ENCODE measurements around the gene EEF1AKMT1. TPM values are rescaled to one million over a fixed set of nuclear protein-coding genes. Genes with fewer than 3 reads are reported as not detected.
A peak's percentile ranks its signal among the peaks of the same experiment; 100 is the strongest.

The EEF1AKMT1 gene
- total and polyA plus RNA-seq, 8 donors: 9.6 to 15.9 (median 14.0) TPM

DNA sequence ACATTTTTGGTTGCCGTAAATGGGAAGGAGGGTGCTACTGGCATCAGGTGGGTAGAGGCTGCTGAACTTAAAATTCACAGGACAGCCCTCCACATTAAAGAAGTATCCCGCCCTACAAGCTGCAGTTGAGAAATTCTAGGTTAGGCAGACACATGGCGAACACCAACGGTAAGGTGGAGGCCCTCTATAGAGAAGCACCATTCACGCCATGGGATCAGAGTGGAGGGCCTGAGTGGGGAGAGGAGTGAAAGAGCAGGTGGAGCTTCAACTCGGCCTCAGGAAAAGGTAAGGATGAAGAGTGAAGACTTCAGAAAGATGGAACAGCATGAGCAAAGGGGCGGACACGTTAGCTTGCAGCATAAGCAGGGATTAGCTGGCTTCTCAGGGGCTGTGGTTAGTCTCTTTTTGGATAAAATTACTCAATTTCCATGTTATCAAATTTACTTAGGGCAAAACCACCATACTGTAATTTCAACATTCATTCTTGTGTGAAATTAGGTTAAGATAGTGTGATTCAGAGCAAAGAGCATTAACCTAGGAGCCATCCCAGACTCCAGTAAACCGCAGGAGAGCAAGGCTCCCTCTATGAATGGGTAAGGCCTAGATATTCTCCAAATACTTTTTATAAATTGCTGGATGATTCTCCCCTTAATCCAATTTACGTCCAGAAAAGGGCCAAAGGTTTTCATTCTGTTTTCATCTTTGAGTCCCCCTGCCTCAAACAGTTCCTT is 1.2 kb downstream of the EEF1AKMT1 start:
- ATAC-seq (no peak), DNase-seq (no peak)
- TF ChIP-seq, protein P1, sequence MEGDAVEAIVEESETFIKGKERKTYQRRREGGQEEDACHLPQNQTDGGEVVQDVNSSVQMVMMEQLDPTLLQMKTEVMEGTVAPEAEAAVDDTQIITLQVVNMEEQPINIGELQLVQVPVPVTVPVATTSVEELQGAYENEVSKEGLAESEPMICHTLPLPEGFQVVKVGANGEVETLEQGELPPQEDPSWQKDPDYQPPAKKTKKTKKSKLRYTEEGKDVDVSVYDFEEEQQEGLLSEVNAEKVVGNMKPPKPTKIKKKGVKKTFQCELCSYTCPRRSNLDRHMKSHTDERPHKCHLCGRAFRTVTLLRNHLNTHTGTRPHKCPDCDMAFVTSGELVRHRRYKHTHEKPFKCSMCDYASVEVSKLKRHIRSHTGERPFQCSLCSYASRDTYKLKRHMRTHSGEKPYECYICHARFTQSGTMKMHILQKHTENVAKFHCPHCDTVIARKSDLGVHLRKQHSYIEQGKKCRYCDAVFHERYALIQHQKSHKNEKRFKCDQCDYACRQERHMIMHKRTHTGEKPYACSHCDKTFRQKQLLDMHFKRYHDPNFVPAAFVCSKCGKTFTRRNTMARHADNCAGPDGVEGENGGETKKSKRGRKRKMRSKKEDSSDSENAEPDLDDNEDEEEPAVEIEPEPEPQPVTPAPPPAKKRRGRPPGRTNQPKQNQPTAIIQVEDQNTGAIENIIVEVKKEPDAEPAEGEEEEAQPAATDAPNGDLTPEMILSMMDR (IDR thresholded peaks at IDR 0.05): no peak
- intact Hi-C loops (cut with DNase I): no loop called here
- H3K27me3 ChIP-seq: no peaks in the 10 kb centered on the region
- peak overlapping the region; percentile 51 to 69 for H3K4me3 ChIP-seq
- peaks cover 7 to 13% of the 10 kb centered on the region in 2 donors for H3K4me1 ChIP-seq
- H3K27ac ChIP-seq: peak overlapping the region; percentile 90 to 93
- peaks cover 0 to 12% of the 10 kb centered on the region in 2 donors for H3K9me3 ChIP-seq
- peaks cover 0 to 9% of the 10 kb centered on the region in 2 donors for H3K36me3 ChIP-seq

DNA sequence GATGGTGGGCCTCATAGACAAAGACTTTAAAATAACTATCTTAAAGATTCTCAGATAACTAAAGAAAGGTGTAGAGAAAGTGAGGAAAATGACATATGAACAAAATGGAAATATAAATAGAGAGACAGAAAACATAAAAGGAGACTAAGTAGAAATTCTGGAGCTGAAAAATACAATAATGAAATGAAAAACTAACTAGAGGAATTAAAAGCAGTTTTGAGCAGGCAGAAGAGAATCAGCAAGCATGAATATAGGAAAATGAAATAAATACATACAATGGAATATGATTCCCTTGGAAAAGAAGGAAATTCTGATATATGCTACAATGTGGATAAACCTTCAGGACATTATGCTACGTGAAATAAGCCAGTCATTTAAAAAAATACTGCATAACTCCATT is 3.9 kb downstream of the EEF1AKMT1 start:
- H3K27ac ChIP-seq: no peak overlapping the region
- peaks cover 0 to 9% of the 10 kb centered on the region in 2 donors for H3K36me3 ChIP-seq
- DNase-seq (no peak), ATAC-seq (no peak)
- intact Hi-C loops (cut with DNase I): no loop called here
- TF ChIP-seq, protein P1 (IDR thresholded peaks at IDR 0.05): no peak
- no peak overlapping the region for H3K4me3 ChIP-seq
- H3K9me3 ChIP-seq: peaks cover 0 to 18% of the 10 kb centered on the region in 2 donors
- H3K4me1 ChIP-seq: peaks cover 7 to 13% of the 10 kb centered on the region in 2 donors
- H3K27me3 ChIP-seq: no peaks in the 10 kb centered on the region

DNA sequence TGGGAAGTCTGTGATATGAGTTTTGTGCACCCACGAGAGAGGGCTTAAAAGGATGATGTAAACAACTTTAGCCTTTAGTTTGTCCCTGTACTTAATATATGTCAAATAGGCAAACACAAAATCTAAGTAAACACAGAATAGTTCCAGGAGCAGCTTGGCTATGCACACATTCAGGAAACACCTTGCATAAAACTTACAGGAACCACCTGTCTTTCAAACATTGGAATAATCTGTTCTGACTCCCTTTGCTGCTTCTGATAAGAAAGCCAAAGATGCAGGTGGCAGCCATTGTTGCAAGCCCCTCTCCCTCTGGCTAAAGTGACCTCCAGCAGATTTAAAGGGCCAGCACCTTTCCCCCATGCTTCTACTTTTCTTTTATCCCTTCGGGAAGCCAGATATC is 4.7 kb downstream of the EEF1AKMT1 start:
- no peak overlapping the region for H3K4me3 ChIP-seq
- no peak for ATAC-seq
- H3K36me3 ChIP-seq: peaks cover 0 to 9% of the 10 kb centered on the region in 2 donors
- intact Hi-C loops (cut with DNase I): no loop called here
- H3K9me3 ChIP-seq: peaks cover 0 to 18% of the 10 kb centered on the region in 2 donors
- H3K27ac ChIP-seq: no peak overlapping the region
- H3K4me1 ChIP-seq: peaks cover 7 to 11% of the 10 kb centered on the region in 2 donors
- DNase-seq: peak in 1 of 4 donors; percentile 2
- H3K27me3 ChIP-seq: no peaks in the 10 kb centered on the region
- TF ChIP-seq, protein P1 (IDR thresholded peaks at IDR 0.05): no peak

DNA sequence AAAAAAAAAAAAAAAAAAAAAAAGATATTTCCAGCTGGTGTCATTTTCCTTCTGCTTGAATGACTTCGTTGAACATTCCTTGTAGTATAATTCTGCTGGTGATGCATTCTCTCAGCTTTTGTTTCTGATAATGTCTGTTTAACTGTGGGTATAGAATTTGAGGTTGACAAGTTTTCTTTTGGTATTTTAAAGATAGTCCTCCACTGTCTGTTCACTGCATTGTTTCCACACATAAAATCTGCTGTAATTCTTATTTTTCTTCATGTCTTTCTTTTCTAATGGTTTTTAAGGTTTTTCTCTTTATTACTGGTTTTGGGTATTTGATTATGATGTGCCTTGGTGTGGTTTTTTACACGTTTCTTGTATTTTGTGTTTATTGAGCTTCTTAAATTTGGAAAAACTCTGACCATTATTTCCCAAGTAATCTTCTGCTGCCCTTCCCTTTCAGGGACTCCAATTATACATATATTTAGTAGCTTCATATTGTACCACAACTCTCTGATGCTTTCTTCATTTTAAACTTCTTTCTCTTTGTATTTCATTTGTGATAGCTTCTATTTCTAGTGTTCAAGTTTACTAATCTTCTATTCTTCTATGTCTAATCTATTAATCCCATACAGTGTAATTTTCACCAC is 6.3 kb downstream of the EEF1AKMT1 start:
- Histone ChIP-seq H3K27ac (no peak overlapping the region), H3K9me3 (peaks cover 0 to 18% of the 10 kb centered on the region in 2 donors), H3K36me3 (peaks cover 0 to 9% of the 10 kb centered on the region in 2 donors), H3K4me3 (no peak overlapping the region), H3K4me1 (peaks cover under 1 to 3% of the 10 kb centered on the region in 2 donors), H3K27me3 (no peaks in the 10 kb centered on the region)
- intact Hi-C loops (cut with DNase I): no loop called here
- no peak for DNase-seq
- TF ChIP-seq, protein P1 (IDR thresholded peaks at IDR 0.05): no peak
- no peak for ATAC-seq

DNA sequence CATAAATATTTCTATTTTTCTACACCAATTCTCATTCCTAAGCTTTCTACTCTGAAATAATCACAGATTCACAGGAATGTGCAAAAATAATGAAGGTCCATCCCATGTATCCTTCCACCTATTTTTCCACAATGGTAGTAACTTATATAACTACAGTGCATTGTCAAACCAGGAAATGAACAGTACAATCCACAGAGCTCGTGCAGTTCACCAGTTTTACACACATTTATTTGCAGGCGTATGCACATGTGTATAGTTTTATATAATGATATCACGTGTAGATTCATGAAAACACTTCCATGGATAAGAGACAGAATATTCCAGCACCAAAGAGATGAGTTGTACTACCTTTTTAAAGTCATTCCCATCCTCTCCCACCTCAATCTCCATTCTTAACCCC is 12.9 kb downstream of the EEF1AKMT1 start:
- intact Hi-C loops (cut with DNase I): no loop called here

More for the DNA sequence above, 12.9 kb downstream of the EEF1AKMT1 start:
- Histone ChIP-seq H3K4me3 (no peak overlapping the region), H3K27me3 (no peaks in the 10 kb centered on the region), H3K36me3 (no peaks in the 10 kb centered on the region), H3K27ac (no peak overlapping the region), H3K9me3 (peaks cover 0 to 13% of the 10 kb centered on the region in 2 donors), H3K4me1 (no peaks in the 10 kb centered on the region)
- TF ChIP-seq, protein P1 (IDR thresholded peaks at IDR 0.05): no peak
- no peak for ATAC-seq
- DNase-seq: no peak

Data from left lung (tissue), 10 donors.